Activated CD4-positive, CD25-positive, alpha-beta regulatory T cell (primary cell): Measurements from ENCODE around the gene HAAO.

ENCODE experiments used
- DNase-seq, 4 experiments: peaks; one replicate each; lab custom pipeline; 2025; lab: John Stamatoyannopoulos, UW

Gene HAAO

DNA sequence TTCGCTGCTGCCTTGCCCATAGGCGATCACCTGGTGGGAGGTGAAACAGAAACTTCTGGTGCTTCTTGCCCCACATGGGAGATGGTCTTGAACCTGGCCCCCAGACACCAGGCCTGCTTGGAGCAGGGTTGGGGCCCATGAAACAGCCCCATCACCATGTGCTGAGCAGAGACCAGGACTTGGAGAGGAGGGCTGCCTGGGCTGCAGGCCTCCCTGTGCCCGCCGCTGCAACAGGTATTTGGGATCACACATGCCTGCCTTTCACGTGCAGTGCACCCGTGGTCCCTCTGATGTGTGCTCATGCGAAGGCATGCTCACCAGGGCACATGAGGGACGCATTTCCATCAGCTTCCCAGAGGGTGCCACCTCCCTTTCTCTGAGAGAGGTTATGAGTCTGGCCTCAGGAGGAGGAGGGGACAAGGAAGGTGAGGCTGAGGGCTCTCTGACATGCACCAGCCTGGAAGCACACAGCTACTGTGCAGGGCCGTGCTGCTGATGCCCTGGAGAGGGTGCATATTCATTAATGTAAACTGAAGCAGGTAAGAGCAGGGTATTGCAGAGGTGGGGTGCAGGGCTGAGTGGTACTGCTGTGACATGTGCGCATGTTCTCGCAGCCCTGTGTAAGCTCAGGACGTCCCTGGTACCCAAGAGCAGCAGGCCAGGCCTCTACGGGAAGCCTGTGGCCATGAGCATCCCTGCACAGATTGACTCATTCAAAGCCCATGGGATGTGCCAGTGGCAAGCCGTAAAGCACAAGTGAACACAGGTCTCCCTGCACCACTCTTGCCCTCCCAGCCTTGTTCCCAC, 24.3 kb downstream of the HAAO start:
- no peak for DNase-seq

- no peak for DNase-seq
Measured at GRCh38 chr2:42767080-42767898, 25.1 kb downstream of the HAAO start.

DNA sequence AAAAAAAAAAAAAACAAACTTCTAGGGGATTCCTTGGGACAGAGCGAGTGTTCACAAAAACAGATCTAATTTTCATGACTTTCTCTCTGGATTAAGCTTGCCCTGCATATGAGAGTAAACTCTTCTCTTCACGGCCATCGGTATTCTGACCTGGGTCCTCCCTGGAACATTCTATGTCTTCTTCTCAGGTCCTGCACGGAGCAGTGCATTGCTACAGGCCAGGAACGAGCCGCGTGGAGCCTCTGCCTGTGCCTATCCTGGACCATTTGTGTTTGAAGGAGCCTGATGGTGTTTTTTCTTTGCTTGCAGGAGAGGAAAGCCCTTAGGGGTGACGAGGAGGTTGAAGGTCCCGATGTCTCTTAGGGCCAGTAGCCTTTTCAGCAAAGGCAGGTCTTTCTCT, 26.7 kb downstream of the HAAO start:
- DNase-seq = no peak

DNA sequence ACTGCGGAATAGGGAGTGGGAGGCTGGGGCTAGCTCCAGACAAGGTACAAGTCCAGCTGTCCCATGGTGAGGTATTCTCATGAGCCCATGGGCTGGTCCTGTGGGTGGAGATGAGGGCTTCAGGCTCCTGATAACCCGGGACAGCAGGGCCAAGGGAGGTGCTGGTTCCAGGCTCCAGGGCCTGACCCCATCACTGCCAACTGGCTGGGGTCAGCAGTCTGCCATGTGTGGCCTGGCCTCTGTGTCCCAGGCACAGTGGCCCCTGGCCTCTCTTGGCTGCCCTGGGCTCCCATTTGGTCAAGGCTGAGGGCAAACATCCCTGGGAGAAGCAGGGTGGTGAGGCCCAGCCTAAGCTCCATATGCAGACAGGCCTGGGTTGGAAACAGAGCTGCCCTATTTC, 27.5 kb downstream of the HAAO start:
- no peak for DNase-seq

DNA sequence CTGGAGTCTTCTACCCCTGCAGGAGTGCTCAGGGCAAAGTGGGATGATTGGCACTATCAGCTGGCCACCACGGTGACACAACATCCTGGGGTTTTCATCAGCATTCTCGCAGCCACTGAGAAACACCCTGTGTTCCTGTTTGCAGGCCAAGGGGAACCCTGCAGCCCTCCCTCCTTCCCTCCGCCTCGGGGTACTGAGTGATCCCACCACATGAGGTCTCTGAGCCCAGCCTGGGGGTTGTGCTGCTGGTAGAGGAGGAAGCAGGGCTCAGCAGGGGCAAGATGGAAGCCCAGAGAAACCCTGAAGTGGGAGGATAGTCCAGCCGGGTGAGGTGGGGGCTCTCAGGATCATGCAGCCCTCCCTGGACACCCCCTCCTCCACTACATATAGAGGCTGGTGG, 28.3 kb downstream of the HAAO start, which contains the start of gene OXER1:
OXER1 (minus strand) TSS at position 40 of the 400 bp plus-strand sequence. CDS start 73 bp downstream, outside the sequence.
- no peak for DNase-seq

DNA sequence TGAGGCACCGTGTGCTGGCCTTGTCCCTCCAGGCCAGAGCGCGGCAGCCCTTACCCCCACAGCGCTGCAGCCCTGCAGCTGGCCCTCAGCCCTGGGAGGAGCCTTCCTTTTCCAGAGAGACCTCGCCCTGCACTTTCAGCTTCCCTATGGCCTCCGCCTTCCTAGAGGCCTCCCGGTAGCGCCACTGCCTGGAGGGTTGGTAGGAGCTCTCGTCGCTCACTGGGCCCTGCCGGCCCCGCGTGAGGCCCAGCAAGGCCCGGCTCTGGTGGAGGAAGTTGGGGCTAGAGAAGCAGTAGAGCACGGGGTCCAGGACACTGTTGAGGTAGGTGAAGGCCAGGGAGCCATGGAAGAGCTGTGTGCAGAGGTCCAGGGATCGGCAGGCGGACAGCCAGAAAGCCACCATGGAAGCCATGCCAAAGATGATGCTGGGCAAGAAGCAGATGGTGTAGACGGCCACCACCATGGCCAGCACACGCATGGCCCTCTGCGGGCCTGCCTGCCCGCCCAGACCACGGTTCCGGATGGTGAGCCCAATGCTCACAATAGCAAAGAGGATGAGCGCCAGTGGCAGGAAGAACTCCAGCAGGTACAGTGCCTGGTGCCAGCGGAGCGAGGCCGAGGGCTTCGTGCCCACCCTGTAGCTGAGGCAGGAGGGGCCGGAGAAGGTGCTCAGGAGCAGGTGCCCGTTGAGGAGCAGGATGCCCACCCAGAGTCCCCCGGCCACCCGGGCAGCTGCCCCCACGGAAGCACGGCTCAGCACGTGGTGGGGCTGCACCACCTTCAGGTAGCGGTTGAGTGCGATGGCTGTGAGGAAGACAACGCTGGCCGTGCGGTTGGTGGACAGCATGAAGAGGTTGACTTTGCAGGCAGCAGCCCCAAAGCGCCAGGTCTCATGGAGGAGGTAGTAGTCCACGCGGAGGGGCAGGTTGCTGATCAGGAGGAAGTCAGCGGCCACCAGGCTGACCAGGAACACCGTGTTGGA, 29.3 kb downstream of the HAAO start:
- no peak for DNase-seq

DNA sequence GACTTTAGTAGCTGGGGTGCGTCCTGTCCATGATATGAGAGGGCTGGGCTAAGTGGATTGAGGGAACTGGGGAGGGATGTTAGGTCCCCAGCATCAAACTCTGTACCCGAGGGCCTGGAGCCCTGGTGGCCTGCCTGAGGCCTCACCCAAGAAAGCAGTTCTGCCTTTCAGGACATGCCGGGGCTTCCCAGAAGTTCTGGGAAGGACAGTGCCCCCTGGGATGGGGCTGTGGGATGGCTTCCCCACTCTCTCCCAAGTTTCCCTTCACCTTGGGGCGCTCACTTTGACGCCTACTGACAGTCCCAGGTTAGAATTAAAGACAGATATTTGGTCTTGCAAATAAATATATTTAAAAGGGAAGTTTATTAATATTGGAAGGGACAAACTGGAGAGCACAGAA, 30.2 kb downstream of the HAAO start:
- no peak for DNase-seq

DNA sequence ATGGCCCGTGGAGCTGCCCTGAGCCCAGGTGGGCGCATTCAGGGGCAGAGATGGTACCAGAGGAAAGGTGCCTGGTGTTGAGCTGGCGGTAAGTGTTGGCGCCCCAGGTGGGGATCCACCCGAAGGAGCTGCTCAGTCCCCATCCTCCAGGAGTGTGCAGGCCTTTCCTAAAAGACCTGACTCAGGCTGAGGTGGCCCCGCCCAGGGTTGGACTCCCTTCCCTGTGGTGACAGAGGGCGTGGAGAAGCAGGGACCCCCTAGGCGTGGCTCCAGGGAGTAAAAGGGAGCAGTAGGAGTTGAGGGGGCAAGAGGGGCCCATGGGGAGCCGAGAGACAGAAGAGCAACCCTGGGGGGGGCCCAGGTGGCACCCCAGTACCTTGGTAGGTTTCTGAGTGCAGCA, 30.8 kb downstream of the HAAO start:
- DNase-seq = no peak

GRCh38 chr2:42758751-42759150, 33.6 kb downstream of the HAAO start:
- no peak for DNase-seq

GRCh38 chr2:42757981-42758740, 34.2 kb downstream of the HAAO start:
- DNase-seq = no peak

- no peak for DNase-seq
Measured at GRCh38 chr2:42756966-42757513, 35.3 kb downstream of the HAAO start.

DNA sequence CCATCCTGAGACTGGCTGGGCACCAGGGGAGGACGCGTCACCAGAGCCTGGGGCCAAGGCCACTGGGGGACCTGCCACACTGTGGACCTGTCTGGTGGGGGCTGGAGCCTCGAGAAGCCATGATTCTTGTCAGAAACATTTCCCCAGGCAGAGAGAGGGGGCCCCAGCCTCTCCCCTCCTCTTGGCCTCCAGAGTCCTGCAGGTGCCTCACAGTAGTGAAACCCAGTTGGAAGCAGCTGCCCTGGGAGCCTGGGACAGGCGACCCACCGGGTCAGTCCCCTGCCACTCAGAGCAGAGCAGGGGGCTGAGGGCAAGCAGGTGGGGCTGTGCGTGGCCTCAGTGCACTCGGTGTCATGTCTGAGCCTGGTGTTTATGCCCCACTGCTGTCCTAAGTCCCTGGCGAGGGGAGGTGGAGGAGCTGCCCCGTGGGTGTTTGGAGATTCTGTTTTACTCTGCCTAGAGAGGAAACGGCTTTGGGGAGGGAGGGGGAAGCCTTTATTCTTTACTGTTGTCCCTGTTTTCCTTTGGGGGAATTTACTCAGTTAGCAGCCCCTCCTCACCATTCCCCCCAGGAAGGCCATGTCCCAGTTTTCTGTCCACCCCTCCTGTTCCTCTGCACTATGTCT, 36.1 kb downstream of the HAAO start:
- no peak for DNase-seq

- DNase-seq = no peak
Measured at GRCh38 chr2:42755191-42755880, 37.0 kb downstream of the HAAO start.

DNA sequence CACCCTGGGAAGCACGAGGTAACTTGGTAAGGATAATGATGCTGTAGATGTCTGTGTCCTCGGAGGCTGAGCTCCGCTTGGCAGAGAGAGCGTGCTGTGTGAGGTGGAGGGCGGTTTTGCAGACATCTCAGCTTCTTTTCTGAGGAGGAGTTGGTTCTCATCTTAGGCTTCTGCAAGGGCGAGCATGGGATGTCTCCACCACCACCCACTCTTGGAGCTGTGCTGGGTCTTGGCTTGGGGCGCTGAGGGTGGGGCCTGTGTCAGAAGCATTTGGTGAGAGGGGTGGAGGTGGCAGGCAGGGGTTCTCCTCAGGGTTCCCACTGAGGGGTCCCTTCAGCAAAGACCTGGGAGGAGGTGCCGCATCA, 37.6 kb downstream of the HAAO start:
- no peak for DNase-seq

- DNase-seq = no peak
Measured at GRCh38 chr2:42754021-42754775, 38.2 kb downstream of the HAAO start.

DNA sequence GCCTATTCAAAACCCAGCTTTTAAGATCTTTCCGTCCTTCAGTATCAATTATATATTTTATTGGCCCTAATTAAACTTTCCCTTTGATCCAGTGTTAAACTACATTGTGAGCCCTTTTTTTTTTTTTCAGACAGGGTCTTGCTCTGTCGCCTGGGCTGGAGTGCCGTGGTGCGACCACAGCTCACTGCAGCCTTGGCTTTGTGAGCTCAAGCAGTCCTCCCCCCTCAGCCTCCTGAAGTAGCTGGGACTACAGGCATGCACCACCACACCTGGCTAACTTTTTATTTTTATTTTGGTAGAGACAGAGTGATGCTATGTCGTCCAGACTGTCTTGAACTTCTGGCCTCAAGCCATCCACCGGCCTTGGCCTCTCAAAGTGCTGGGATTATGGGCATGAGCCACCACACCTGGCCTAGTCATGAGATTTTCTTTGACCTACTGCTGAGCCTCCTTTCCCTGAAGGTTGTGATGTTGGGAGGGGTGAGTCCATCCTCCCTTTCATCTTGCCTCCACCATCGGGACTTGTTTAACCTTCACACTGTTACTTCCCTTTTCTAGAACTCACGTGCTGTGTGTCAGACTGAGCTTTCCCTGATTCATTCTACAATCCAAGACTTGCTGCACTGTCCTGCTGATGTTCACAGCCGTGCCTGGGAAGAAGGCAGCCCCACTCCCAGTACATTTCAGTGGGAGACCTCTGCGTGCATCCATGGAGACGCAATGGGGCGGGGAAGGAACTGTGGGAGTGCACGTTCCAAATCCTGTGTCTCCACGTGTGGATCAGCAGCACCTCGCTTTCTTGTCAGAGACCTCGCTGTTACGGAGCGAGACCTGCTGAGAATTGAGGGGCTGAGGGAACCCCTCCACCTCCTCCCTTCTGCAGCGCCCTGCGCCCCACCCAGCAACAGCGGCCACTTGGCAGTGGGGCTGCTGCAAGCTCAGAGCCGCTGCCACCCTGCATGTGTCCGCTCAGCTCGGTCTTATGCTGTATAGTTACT, 39.3 kb downstream of the HAAO start:
- no peak for DNase-seq

DNA sequence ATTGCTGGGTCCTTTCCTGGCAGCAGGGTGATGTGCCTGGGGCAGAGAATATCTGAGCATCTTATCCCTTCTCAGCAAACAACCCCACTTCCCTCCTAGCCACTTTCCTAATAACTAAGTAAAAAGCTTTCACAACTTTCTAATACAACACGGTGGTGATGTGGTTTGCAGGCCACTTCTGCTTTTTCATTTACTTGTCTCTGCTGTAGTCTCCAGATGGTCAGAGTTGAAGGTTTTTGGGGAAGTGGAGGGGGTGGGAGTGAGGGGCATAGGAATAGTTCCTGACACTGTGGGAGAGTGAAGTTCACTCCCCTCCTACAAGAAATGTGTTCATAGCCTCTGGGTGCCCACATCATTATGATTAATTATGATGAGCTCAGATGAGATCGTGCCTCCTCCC, 40.1 kb downstream of the HAAO start:
- no peak for DNase-seq

DNA sequence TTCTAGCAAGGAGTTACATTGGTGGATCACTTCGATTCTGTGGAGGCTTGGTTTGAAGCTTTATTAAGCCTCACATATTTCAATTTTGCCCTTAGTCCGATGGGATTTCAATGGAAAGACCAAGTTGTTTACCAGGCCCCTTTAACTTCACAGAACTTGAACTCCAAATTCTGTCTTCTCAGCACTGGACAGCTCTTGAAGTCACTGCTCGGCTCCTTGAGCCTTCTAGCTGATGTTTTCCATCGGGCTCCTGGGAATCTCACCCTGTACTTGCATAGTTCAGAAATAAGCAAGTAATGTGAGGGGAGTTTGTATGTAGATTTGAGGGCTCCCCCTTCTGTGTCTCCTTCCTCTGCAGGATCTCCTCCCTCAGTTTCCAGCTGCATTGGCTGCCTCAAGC, 43.5 kb downstream of the HAAO start:
- no peak for DNase-seq
